ENCODE results near the gene CAGE1.

- no peak for TF ChIP-seq CTCF (IDR thresholded peaks at IDR 0.05)
- TF ChIP-seq POLR2AphosphoS5 (IDR thresholded peaks at IDR 0.05) = no peak
- no peak for TF ChIP-seq POLR2A (IDR thresholded peaks at IDR 0.05)
Observed at GRCh38 chr6:7426447-7427169, 37.1 kb upstream of the CAGE1 start.

All from stomach (tissue), 4 donors.